ENCODE results near the gene DDX41. TPM values are rescaled to one million over a fixed set of nuclear protein-coding genes. Genes with fewer than 3 reads are reported as not detected.

Gene DDX41
- total and polyA plus RNA-seq, 2 of the 13 experiments (the other 11 are each of a cell fraction or from before 2014, with no cell fraction given), result 62.8 to 105 TPM

- TF ChIP-seq PHF5A (CRISPR knock-in tag; IDR thresholded peaks at IDR 0.05; ENCODE audit: low read depth, unreplicated experiment), result no peak
- TF ChIP-seq ZNF264 (CRISPR knock-in tag; IDR thresholded peaks at IDR 0.05), result no peak
- TF ChIP-seq POLR2A (IDR thresholded peaks at IDR 0.05; ENCODE audit: insufficient read depth in 1 of 2, low read depth in 2 of 2, low read length in 2 of 2), result no peak; a peak in 1 of 4 replicates
- no peak; the same call in 1 of the 2 replicates for TF ChIP-seq UBTF (CRISPR knock-in tag; IDR thresholded peaks at IDR 0.05)
- TF ChIP-seq SIN3A (IDR thresholded peaks at IDR 0.05; ENCODE audit: borderline replicate concordance, low read depth, low read length), result 0 out of 2 replicates have a peak, but pooled peaks have one; percentile 51
- TF ChIP-seq MBD4 (IDR thresholded peaks at IDR 0.05; ENCODE audit: borderline replicate concordance, low read length), result no peak
- TF ChIP-seq NFE2 (CRISPR knock-in tag; IDR thresholded peaks at IDR 0.05), result 0 out of 2 replicates have a peak, but pooled peaks have one; percentile 13
- TF ChIP-seq FOXK1 (CRISPR knock-in tag; IDR thresholded peaks at IDR 0.05; ENCODE audit: borderline replicate concordance, low read depth), result no peak
- TF ChIP-seq POLR2G (IDR thresholded peaks at IDR 0.05; ENCODE audit: low read depth, low read length), result no peak
- TF ChIP-seq MAX (IDR thresholded peaks at IDR 0.05), result peak; percentile 55; the same call in 1 of the 2 replicates
Measured at GRCh38 chr5:177496727-177497291, 20.0 kb downstream of the DDX41 start (continued).

All from HepG2 (cell line).